IMR-90 (cell line): ENCODE measurements around the gene ZBTB47.

Experiments used
- BHLHE40 ChIP-seq: fragments of 150-350 bp; IDR thresholded peaks from 2 replicates; pipeline ENCODE4 v1.6.1; 2016; ENCODE audit warnings: mild to moderate bottlenecking, low read depth, low read length
- CEBPB ChIP-seq: IDR thresholded peaks from 2 replicates; pipeline ENCODE4 v1.6.1; 2012; ENCODE audit warnings: low read depth, low read length, improper control_type of control experiment
- CHD1 ChIP-seq: IDR thresholded peaks from 2 replicates; pipeline ENCODE4 v1.6.1; 2012; ENCODE audit warnings: low read depth, low read length, improper control_type of control experiment
- CTCF ChIP-seq: conservative IDR thresholded peaks from 2 replicates; pipeline ENCODE4 v1.5.1; 2012; ENCODE audit warnings: mild to moderate bottlenecking, low read depth, low read length, improper control_type of control experiment
- MAFK ChIP-seq: IDR thresholded peaks from 2 replicates; pipeline ENCODE4 v1.6.1; 2012; ENCODE audit warnings: low read depth, low read length, improper control_type of control experiment
- MXI1 ChIP-seq: IDR thresholded peaks from 2 replicates; pipeline ENCODE4 v1.6.1; 2012; ENCODE audit warnings: low read depth, mild to moderate bottlenecking, low read length, moderate library complexity, borderline replicate concordance
- NFE2L2 ChIP-seq: fragments of 150-350 bp; IDR thresholded peaks from 2 replicates; pipeline ENCODE4 v1.6.1; 2016; ENCODE audit warnings: low read depth, mild to moderate bottlenecking, low read length
- POLR2A ChIP-seq: IDR thresholded peaks from 2 replicates; pipeline ENCODE4 v1.6.1; 2012; ENCODE audit warnings: mild to moderate bottlenecking, low read depth, low read length
- RAD21 ChIP-seq: IDR thresholded peaks from 2 replicates; pipeline ENCODE4 v1.6.1; 2012; ENCODE audit warnings: low read length, improper control_type of control experiment
- RCOR1 ChIP-seq: IDR thresholded peaks from 2 replicates; pipeline ENCODE4 v1.6.1; 2012; ENCODE audit warnings: mild to moderate bottlenecking, low read length, improper control_type of control experiment; ENCODE audit not compliant: insufficient replicate concordance
- RFX5 ChIP-seq: IDR thresholded peaks from 2 replicates; pipeline ENCODE4 v1.8.0; 2012; ENCODE audit warnings: low read depth, mild to moderate bottlenecking, low read length, moderate library complexity
- USF2 ChIP-seq: fragments of 150-350 bp; IDR thresholded peaks from 2 replicates; pipeline ENCODE4 v1.6.1; 2017; ENCODE audit warnings: mild to moderate bottlenecking, antibody characterized with exemption, low read length, low read depth

GRCh38 chr3:42685891-42686820, 32.7 kb downstream of the ZBTB47 start:
- TF ChIP-seq CTCF (no peak), CHD1 (no peak), MXI1 (no peak), CEBPB (no peak), RFX5 (no peak), MAFK (no peak), RAD21 (no peak), BHLHE40 (no peak), POLR2A (no peak), USF2 (no peak), NFE2L2 (no peak), RCOR1 (no peak)
